Loucy (cell line): ENCODE measurements around the gene ASH1L.
"Not testable (repeated sequence)": the region's sequence is repeated elsewhere in the genome, so short reads cannot be mapped to it uniquely, and the experiment has no call there.

Experiments
- H2AFZ ChIP-seq: fragments of 200-600 bp; sonication (generic); 2 replicates; pipeline ENCODE4 v1.6.0; 2016; ENCODE audit warnings: antibody characterized with exemption, mild to moderate bottlenecking, low read length, moderate library complexity
- H3F3A ChIP-seq: fragments of 200-600 bp; 2 replicates; pipeline ENCODE4 v1.6.0; 2016; ENCODE audit warnings: antibody characterized with exemption, low read depth, mild to moderate bottlenecking
- H3K27me3 ChIP-seq: fragments of 200-600 bp; sonication (generic); 2 replicates; pipeline ENCODE4 v1.6.1; 2014; ENCODE audit warnings: low read length, mild to moderate bottlenecking; ENCODE audit not compliant: insufficient read depth, poor library complexity, severe bottlenecking
- H3K36me3 ChIP-seq: fragments of 200-600 bp; sonication (generic); 2 replicates; pipeline ENCODE4 v1.6.1; 2016; ENCODE audit warnings: low read length; ENCODE audit not compliant: insufficient read depth
- H3K4me1 ChIP-seq: fragments of 200-600 bp; sonication (generic); 2 replicates; pipeline ENCODE4 v1.5.1; 2014; ENCODE audit warnings: low read length, mild to moderate bottlenecking; ENCODE audit not compliant: insufficient read depth, poor library complexity, severe bottlenecking
- H3K4me2 ChIP-seq: fragments of 200-600 bp; sonication (generic); 2 replicates; pipeline ENCODE4 v1.6.0; 2014; ENCODE audit warnings: antibody characterized with exemption, low read length, low read depth, mild to moderate bottlenecking; ENCODE audit not compliant: poor library complexity, severe bottlenecking
- H3K4me3 ChIP-seq: fragments of 200-600 bp; sonication (generic); 2 replicates; pipeline ENCODE4 v1.5.1; 2014; ENCODE audit warnings: low read length, mild to moderate bottlenecking, mixed read lengths; ENCODE audit not compliant: poor library complexity, severe bottlenecking
- H3K79me2 ChIP-seq: fragments of 200-600 bp; sonication (generic); 2 replicates; pipeline ENCODE4 v1.6.1; 2014; ENCODE audit warnings: low read length; ENCODE audit not compliant: insufficient read depth
- H3K9ac ChIP-seq: fragments of 200-600 bp; sonication (generic); 2 replicates; pipeline ENCODE4 v1.6.0; 2014; ENCODE audit warnings: mild to moderate bottlenecking, low read depth, low read length, moderate library complexity; ENCODE audit not compliant: poor library complexity, severe bottlenecking
- H3K9me2 ChIP-seq: fragments of 200-600 bp; sonication (generic); replicated peaks from 2 replicates; pipeline ENCODE4 v1.6.1; 2016; ENCODE audit warnings: low read depth, low read length, mixed read lengths
- H3K9me3 ChIP-seq: fragments of 200-600 bp; sonication (generic); 2 replicates; pipeline ENCODE4 v1.6.1; 2014; ENCODE audit warnings: mild to moderate bottlenecking, antibody characterized with exemption, low read length, low read depth; ENCODE audit not compliant: insufficient read depth
- H4K20me1 ChIP-seq: fragments of 200-600 bp; sonication (generic); 2 replicates; pipeline ENCODE4 v1.6.0; 2014; ENCODE audit warnings: antibody characterized with exemption, low read length, mild to moderate bottlenecking; ENCODE audit not compliant: insufficient read depth, poor library complexity, severe bottlenecking
- EZH2phosphoT487 ChIP-seq: fragments of 200-600 bp; IDR thresholded peaks from 2 replicates; pipeline ENCODE4 v1.6.1; 2018; ENCODE audit warnings: antibody characterized with exemption, mild to moderate bottlenecking, moderate library complexity, borderline replicate concordance
- TF ChIP-seq, protein P1 (sequence below): fragments of 200-600 bp; sonication (generic); conservative IDR thresholded peaks from 2 replicates; pipeline ENCODE4 v1.5.1; 2014; ENCODE audit warnings: mild to moderate bottlenecking, antibody characterized with exemption, low read length

ASH1L gene

DNA sequence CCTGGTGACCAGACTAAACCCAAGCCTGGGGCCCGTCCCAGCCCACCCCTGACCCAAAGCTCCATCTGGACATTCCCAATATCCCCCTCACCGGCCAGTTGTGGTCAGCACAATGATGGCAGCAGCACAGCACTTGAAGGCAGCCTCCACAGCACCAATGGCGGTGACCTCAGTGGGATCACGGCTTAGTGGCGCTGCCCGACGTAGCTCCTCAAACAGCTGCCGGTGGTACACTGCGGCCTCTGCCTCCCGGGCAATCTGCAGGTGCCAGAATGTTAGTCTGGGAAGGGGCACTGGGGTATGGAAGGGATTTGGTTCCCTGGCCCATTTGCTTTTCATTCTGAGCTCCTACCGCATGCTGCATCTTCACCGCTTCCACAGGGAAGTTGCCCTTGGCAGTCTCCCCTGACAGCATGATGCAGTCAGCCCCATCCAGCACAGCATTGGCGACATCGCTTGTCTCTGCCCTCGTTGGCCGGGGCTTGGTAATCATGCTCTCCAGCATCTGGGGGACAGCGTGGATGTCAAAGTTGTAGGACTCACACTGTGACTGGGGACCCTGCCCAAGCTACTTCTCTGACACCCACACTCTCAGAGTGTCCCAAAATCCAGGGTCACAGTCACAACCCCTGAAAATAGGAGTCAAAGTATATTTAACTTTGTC is 269.4 kb downstream of the ASH1L start:
- H4K20me1 ChIP-seq: no peaks in the 10 kb centered on the region
- H3K4me3 ChIP-seq: no peak overlapping the region
- no peak overlapping the region for H2AFZ ChIP-seq
- H3K4me1 ChIP-seq: no peaks in the 10 kb centered on the region
- H3K27me3 ChIP-seq: no peaks in the 10 kb centered on the region
- H3K9me3 ChIP-seq: no peaks in the 10 kb centered on the region
- no peaks in the 10 kb centered on the region for H3K9me2 ChIP-seq
- no peaks in the 10 kb centered on the region for H3F3A ChIP-seq
- TF ChIP-seq, protein P1, sequence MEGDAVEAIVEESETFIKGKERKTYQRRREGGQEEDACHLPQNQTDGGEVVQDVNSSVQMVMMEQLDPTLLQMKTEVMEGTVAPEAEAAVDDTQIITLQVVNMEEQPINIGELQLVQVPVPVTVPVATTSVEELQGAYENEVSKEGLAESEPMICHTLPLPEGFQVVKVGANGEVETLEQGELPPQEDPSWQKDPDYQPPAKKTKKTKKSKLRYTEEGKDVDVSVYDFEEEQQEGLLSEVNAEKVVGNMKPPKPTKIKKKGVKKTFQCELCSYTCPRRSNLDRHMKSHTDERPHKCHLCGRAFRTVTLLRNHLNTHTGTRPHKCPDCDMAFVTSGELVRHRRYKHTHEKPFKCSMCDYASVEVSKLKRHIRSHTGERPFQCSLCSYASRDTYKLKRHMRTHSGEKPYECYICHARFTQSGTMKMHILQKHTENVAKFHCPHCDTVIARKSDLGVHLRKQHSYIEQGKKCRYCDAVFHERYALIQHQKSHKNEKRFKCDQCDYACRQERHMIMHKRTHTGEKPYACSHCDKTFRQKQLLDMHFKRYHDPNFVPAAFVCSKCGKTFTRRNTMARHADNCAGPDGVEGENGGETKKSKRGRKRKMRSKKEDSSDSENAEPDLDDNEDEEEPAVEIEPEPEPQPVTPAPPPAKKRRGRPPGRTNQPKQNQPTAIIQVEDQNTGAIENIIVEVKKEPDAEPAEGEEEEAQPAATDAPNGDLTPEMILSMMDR: no peak
- TF ChIP-seq EZH2phosphoT487: no peak
- H3K36me3 ChIP-seq: no peaks in the 10 kb centered on the region
- H3K79me2 ChIP-seq: no peaks in the 10 kb centered on the region
- no peak overlapping the region for H3K9ac ChIP-seq
- no peak overlapping the region for H3K4me2 ChIP-seq

DNA sequence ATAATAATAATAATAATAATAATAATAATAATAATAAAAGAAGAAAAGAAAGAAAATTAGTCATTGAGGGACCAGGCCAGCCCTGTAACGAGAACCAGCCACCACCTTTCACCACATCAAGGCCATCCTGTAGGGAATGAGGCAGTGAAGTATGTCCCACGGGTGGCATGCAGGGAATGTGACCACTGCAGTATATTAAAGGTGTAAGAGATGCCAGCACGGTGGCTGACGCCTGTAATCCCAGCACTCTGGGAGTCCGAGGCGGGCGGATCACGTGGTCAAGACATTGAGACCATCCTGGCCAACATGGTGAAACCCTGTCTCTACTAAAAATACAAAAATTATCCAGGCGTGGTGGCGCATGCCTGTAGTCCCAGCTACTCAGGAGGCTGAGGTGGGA is 271.6 kb downstream of the ASH1L start:
- H3K4me1 ChIP-seq, H2AFZ ChIP-seq, H3K79me2 ChIP-seq, H3F3A ChIP-seq, H3K9me3 ChIP-seq, H3K36me3 ChIP-seq, H4K20me1 ChIP-seq, H3K9me2 ChIP-seq, H3K4me2 ChIP-seq, H3K9ac ChIP-seq, H3K4me3 ChIP-seq, H3K27me3 ChIP-seq: not testable (repeated sequence)

DNA sequence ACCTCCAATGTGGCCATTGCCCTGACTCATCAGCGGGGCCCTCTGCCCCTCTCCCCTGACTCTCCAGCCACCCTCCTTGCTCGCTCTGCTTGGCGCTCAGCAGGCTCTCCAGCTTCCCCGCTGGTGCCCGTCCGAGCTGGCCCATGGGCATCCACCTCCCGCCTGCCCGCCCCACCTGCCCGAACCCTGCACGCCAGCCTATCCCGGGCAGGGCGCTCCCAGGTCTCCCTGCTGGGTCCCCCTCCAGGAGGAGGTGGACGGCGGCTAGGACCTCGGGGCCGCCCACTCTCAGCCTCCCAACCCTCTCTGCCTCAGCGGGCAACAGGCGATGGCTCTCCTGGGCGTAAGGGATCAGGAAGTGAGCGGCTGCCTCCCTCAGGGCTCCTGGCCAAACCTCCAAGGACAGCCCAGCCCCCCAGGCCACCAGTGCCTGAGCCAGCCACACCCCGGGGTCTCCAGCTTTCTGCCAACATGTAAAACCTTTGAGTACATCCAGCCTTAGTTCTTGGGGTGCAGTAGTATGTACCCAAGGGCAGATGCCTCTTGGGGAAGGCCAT is 274.5 kb downstream of the ASH1L start:
- H3K9ac ChIP-seq: no peak overlapping the region
- H3K36me3 ChIP-seq: no peaks in the 10 kb centered on the region
- H3K9me2 ChIP-seq: no peaks in the 10 kb centered on the region
- no peak overlapping the region for H2AFZ ChIP-seq
- TF ChIP-seq EZH2phosphoT487: no peak
- TF ChIP-seq, protein P1: no peak
- H3K27me3 ChIP-seq: no peaks in the 10 kb centered on the region
- no peaks in the 10 kb centered on the region for H3F3A ChIP-seq
- no peaks in the 10 kb centered on the region for H3K9me3 ChIP-seq
- H3K79me2 ChIP-seq: no peaks in the 10 kb centered on the region
- no peaks in the 10 kb centered on the region for H3K4me1 ChIP-seq
- no peak overlapping the region for H3K4me2 ChIP-seq
- H4K20me1 ChIP-seq: no peaks in the 10 kb centered on the region
- no peak overlapping the region for H3K4me3 ChIP-seq

DNA sequence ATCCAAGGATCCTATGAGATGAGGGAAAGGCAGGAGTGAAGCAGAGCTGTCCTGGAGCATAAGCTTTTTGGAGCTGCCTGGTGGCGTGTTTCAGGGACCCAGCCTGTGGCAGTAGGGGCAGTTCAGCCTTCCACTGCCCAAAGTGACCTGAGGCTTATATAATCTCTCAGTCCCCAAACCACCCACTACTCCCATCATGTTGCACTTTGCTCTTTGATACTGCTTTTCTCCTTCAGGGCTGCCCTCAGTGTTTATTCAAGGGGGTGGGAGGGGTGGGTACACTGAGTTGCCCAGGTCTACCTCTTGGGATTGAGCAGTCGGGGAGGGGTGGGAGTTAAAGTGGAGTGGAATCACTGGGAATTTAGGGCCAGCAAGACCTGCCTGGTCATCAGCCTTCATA is 276.1 kb downstream of the ASH1L start:
- Histone ChIP-seq H3K27me3 (no peaks in the 10 kb centered on the region), H3F3A (no peaks in the 10 kb centered on the region), H3K79me2 (no peaks in the 10 kb centered on the region), H3K4me2 (no peak overlapping the region), H3K9me3 (no peaks in the 10 kb centered on the region), H3K36me3 (no peaks in the 10 kb centered on the region), H2AFZ (no peak overlapping the region), H4K20me1 (no peaks in the 10 kb centered on the region), H3K9me2 (no peaks in the 10 kb centered on the region), H3K9ac (no peak overlapping the region), H3K4me1 (no peaks in the 10 kb centered on the region), H3K4me3 (no peak overlapping the region)
- TF ChIP-seq, protein P1: no peak
- no peak for TF ChIP-seq EZH2phosphoT487
